ENCODE results near the gene SHB.

Gene SHB

GRCh38 chr9:38026021-38026809 lies 42.8 kb downstream of the SHB start:
- Histone ChIP-seq H3K9me3 (ENCODE audit: insufficient read depth, low read length) (no peaks in the 10 kb centered on the region), H3K27me3 (ENCODE audit: low read length) (no peaks in the 10 kb centered on the region), H3K4me2 (ENCODE audit: low read depth, low read length, poor library complexity, severe bottlenecking) (no peak overlapping the region), H2AFZ (ENCODE audit: low read depth, low read length, severe bottlenecking) (no peak overlapping the region), H3K9me2 (replicated peaks; ENCODE audit: insufficient read depth, low read length) (no peaks in the 10 kb centered on the region), H3K4me3 (ENCODE audit: insufficient read depth, low read length, poor library complexity, severe bottlenecking) (no peak overlapping the region), H3K9ac (ENCODE audit: low read length) (no peak overlapping the region), H4K20me1 (ENCODE audit: low read depth, low read length) (no peaks in the 10 kb centered on the region), H3K79me2 (ENCODE audit: insufficient read depth, low read length) (no peaks in the 10 kb centered on the region), H3K27ac (ENCODE audit: low read depth, low read length) (no peak overlapping the region), H3K36me3 (ENCODE audit: low read length) (no peaks in the 10 kb centered on the region), H3F3A (ENCODE audit: insufficient read depth) (no peaks in the 10 kb centered on the region)
- TF ChIP-seq CTCF (IDR thresholded peaks at IDR 0.05; ENCODE audit: insufficient read depth, low read length, poor library complexity, severe bottlenecking) (no peak), EZH2phosphoT487 (conservative IDR thresholded peaks at IDR 0.05; ENCODE audit: low read length) (no peak)

GRCh38 chr9:38025166-38025565 lies 43.9 kb downstream of the SHB start:
- Histone ChIP-seq H3K9me2 (replicated peaks; ENCODE audit: insufficient read depth, low read length) (no peaks in the 10 kb centered on the region), H3K9ac (ENCODE audit: low read length) (no peak overlapping the region), H4K20me1 (ENCODE audit: low read depth, low read length) (no peaks in the 10 kb centered on the region), H3K36me3 (ENCODE audit: low read length) (no peaks in the 10 kb centered on the region), H3K4me3 (ENCODE audit: insufficient read depth, low read length, poor library complexity, severe bottlenecking) (no peak overlapping the region), H3K4me2 (ENCODE audit: low read depth, low read length, poor library complexity, severe bottlenecking) (no peak overlapping the region), H3F3A (ENCODE audit: insufficient read depth) (no peaks in the 10 kb centered on the region), H3K27me3 (ENCODE audit: low read length) (no peaks in the 10 kb centered on the region), H3K9me3 (ENCODE audit: insufficient read depth, low read length) (no peaks in the 10 kb centered on the region), H3K27ac (ENCODE audit: low read depth, low read length) (no peak overlapping the region), H2AFZ (ENCODE audit: low read depth, low read length, severe bottlenecking) (no peak overlapping the region), H3K79me2 (ENCODE audit: insufficient read depth, low read length) (no peaks in the 10 kb centered on the region)
- TF ChIP-seq CTCF (IDR thresholded peaks at IDR 0.05; ENCODE audit: insufficient read depth, low read length, poor library complexity, severe bottlenecking): no peak
- no peak for TF ChIP-seq EZH2phosphoT487 (conservative IDR thresholded peaks at IDR 0.05; ENCODE audit: low read length)

GRCh38 chr9:38024036-38024681 lies 44.9 kb downstream of the SHB start:
- no peak overlapping the region for H3K27ac ChIP-seq (ENCODE audit: low read depth, low read length)

More at GRCh38 chr9:38024036-38024681, 44.9 kb downstream of the SHB start:
- no peak overlapping the region for H2AFZ ChIP-seq (ENCODE audit: low read depth, low read length, severe bottlenecking)
- H3K9me2 ChIP-seq (replicated peaks; ENCODE audit: insufficient read depth, low read length): no peaks in the 10 kb centered on the region
- H4K20me1 ChIP-seq (ENCODE audit: low read depth, low read length): no peaks in the 10 kb centered on the region
- H3F3A ChIP-seq (ENCODE audit: insufficient read depth): no peaks in the 10 kb centered on the region
- no peak overlapping the region for H3K9ac ChIP-seq (ENCODE audit: low read length)
- no peak overlapping the region for H3K4me3 ChIP-seq (ENCODE audit: insufficient read depth, low read length, poor library complexity, severe bottlenecking)
- TF ChIP-seq EZH2phosphoT487 (conservative IDR thresholded peaks at IDR 0.05; ENCODE audit: low read length) (no peak), CTCF (IDR thresholded peaks at IDR 0.05; ENCODE audit: insufficient read depth, low read length, poor library complexity, severe bottlenecking) (no peak)
- H3K4me2 ChIP-seq (ENCODE audit: low read depth, low read length, poor library complexity, severe bottlenecking): no peak overlapping the region
- H3K9me3 ChIP-seq (ENCODE audit: insufficient read depth, low read length): no peaks in the 10 kb centered on the region
- H3K79me2 ChIP-seq (ENCODE audit: insufficient read depth, low read length): no peaks in the 10 kb centered on the region
- no peaks in the 10 kb centered on the region for H3K27me3 ChIP-seq (ENCODE audit: low read length)
- H3K36me3 ChIP-seq (ENCODE audit: low read length): no peaks in the 10 kb centered on the region
